C1 segment of cervical spinal cord (tissue), 14 donors: ENCODE results near the gene RFC3.
"Not testable (repeated sequence)": the region's sequence is repeated elsewhere in the genome, so short reads cannot be mapped to it uniquely, and the experiment has no call there.

Experiments
- DNase-seq, 14 donors: peaks; one replicate each; lab custom pipeline; 2025; lab: John Stamatoyannopoulos, UW

Gene RFC3, protein sequence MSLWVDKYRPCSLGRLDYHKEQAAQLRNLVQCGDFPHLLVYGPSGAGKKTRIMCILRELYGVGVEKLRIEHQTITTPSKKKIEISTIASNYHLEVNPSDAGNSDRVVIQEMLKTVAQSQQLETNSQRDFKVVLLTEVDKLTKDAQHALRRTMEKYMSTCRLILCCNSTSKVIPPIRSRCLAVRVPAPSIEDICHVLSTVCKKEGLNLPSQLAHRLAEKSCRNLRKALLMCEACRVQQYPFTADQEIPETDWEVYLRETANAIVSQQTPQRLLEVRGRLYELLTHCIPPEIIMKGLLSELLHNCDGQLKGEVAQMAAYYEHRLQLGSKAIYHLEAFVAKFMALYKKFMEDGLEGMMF

DNA sequence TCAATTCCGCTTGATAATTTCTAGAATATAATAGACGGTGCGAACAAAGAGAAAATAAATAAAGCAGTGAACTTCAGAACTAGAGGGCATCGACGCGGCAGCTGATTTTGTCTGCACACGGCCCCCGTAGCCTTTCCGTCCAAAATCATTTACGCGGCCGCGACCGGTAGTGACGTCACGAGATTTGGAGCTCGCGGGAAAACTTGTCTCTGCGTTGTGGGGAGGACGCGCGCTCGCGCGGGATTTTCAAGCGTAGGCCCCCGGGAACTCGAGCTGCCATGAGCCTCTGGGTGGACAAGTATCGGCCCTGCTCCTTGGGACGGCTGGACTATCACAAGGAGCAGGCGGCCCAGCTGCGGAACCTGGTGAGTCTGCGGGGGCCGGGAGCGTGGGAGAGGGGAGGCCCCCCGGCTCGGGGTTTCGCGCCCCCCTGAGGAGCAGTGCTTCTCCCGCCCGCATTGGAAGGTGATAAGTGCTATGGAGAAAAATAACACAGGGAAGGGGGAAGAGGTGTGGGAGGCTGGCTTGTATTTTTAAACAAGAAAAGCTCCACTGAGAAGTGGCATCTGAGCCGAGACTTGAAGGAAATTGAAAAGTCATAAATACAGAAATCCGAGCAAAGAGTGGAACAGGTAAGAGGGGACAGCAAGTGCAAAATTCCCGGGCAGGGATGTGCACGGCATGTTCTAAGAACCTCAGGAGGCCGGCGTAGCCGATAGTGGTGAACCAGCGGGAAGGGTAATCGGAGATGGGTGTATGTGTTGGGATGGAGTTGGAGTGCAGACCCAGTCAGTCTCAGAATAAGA lies at the start of gene RFC3:
Gene RFC3, plus strand, starts transcription at position 249 of the 806 bp plus-strand sequence. Its CDS starts 30 bp downstream, at position 279.
- DNase-seq: peak; percentile 13 to 90 (median 80)

DNA sequence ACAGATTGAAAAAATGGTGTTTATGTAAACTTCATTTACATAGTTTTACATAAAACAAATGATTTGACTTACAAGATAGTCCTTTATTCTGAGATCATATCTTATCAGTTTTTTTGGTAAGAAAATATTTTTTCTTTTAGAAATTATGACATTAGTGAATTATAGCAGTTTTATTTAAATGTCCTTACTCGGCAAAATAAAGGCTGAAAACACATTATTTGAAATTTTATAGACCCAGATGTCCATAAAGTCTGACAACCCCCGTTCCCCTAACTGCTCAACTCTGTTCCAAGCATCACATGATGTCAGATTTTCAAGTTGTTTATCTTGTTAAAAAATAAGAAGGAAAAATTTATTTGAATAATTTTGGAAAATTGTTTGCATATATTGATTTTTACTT lies 46.7 kb upstream of the RFC3 start:
- no peak for DNase-seq

DNA sequence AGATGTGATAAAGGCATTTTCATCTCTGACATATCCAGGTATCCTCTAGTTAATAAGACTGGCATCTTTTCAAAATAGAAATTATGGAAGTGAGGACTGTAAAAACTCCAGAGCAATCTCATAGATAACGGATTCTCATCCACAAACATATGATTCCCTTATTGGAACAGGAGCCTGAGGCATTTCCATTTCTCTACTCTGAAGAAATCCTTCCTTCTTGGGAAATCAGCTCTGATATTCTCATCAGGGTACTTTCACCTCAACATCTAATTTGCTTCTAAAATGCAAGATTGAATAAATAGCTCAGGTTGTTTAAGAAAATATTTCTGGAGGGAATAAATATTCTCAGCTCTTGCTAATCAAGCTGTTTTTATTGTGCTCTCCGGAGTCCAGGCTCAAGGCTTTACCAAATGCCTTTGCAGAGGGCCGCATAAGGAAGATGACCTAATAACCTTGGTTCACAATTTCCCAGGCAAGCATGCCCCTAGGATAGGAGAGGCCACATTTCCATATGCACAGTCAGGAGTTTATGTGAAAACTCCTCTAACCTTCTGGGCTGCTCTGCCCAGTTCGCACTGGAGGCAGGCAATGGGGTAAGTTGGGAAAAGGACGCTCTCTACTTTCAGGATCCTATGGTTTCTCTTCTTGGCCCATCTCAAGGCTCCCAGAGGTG lies 44.0 kb upstream of the RFC3 start:
- no peak for DNase-seq

DNA sequence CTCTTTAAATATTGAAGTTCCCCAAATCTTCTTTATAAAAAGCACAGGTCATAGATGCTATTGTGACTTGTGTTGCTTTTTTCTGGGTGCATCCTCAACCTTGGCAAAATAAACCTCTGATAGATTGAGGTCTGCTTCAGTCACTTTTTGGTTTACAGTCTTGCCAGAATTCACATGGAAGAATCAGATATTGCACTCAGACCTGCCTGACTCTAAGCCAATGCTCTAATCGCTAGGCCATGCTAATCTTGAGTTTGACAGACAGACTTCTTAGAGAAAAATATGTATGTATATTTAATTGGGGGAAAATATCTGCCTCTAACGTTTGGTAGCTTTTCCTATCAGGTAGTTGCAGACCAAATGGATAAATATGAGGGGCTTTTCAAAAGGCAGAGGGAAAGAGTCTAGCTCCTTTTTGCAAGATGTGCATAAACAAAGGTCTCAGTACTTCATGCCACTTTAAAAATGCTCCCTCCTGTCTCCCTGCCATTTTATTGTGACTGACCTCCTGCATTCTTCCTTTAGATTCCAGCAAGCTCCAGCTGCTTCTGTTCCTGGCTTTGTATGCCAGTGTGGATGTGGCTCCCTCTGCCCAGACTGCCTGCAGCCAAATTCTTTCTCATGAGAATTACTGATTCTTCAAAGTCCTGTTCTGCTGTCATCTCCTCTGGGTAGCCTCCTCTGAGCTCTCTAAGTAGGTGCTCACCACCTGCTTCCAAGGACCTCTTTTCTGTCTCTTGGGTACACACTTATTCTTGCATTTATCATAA lies 42.4 kb upstream of the RFC3 start:
- DNase-seq: no peak

DNA sequence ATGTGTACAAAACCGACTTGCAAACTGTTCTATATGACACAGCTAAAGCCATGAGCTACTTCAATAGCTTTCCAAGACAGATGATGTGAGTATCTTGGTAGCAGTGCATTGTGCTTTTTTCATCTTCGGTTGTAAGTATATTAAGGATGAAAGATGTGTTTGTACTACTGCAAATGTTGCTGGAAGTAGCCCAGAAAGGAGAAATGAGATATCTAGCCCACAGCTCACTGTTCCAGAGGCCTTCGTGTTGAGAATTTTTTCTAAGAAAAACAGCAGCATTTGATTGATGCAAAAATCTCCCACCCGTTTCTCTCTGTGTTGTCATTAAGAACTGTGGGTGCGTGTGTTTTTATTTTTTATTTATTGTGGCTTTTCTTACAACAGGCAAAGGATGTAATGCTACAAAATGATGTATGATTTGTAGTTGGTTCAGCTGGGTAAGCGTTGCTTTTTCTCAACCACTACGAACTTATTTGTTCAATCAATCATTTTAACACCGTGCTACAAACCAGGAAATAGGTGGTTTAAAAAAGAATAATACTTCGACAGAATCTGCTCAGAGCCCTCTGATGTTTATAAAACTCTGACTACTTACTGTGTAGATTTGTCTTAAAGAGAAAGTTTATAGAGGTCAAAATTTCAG lies 41.6 kb upstream of the RFC3 start:
- DNase-seq: no peak

DNA sequence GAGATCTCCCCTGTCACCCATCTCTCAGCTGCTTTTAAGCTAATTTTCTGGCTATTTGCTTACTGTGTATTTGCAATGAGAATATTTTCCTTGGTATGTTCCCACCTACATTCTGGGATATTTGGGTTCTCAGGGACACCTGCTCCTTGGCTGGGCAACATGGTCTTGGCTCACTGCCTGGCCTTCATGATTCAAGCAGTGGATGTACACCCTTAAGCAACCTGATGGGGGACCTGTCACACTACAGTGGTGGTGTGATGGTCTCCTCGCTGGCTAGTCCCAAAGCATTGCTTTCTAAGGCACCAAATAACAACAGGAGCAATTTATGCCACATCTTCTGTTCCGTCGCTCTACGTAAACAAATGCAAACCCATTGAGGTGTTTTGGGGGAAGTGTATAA lies 35.3 kb upstream of the RFC3 start:
- peak in 2 of 14 donors; percentile 0 to 88 for DNase-seq

DNA sequence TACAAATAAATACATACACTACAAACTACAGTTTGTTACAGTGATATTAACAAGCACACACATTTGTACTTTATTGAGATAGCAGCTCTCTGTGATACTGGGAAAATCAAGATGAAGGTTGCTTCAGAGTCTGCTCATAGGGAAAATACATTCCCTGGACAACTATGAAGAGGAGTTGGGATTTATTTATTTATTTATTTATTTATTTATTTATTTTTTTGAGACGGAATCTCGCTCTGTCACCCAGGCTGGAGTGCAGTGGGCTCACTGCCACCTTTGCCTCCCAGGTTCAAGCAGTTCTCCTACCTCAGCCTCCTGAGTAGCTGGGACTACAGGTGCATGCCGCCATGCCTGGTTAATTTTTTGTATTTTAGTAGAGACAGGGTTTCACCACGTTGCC lies 34.7 kb upstream of the RFC3 start:
- not testable (repeated sequence) for DNase-seq

DNA sequence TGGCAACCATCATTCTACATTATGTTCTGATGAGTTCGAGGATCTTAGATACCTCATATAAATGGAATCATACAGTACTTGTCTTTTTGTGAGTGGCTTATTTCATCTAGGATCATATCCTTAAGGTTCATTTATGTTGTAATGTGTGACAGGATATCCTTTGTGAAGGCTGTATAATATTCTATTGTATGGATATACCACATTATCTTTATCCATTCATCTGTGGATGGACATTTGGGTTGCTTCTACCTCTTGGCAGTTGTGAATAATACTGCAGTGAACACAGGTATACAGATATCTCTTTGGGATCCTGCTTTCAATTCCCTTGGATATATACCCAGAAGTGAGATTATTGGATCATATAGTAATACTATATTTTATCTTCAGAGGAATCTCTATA lies 33.2 kb upstream of the RFC3 start:
- DNase-seq: no peak

DNA sequence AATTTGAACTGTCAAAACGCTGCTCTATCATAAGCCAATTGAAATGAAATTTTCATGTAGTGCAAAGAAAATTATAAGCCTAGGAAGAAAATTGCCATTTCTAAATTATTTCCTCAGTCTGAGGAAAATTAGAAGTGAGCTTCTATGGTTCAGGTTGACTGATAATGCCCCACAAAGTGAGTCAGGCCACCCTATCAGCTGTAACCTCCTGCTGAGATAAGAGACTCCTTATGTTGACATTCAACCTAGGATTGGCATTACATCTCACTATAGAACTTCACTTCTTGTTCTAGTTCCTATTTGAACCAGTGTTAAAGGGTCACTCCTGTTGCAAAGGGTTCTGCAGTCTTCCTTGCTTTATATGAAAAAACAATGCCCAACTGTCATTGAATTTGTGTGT lies 32.6 kb upstream of the RFC3 start:
- DNase-seq: no peak

DNA sequence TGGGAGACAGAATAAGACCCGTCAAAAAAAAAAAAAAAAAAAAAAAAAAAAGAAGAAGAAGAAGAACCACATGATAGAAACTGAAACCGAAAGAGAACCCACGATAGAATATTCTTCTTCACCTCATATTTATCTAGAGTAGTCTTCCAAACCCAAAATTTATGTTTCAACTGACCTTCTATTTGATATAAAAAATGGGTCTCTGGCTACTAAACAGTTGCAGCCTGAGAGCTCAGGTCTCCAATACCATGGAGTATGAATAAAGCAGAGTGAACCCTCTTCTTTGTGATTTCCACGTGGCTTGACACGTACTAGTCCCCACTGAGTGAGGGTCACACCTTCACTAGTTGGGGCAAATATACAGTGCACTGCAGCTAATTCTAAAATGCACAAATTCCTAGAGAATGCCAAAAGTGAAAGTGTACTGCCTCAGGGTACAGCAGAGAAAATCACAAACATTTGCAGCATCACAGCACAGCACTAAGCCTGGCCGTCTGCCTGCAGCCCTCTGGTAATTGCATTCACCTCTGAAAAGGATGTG lies 30.8 kb upstream of the RFC3 start:
- DNase-seq: no peak

DNA sequence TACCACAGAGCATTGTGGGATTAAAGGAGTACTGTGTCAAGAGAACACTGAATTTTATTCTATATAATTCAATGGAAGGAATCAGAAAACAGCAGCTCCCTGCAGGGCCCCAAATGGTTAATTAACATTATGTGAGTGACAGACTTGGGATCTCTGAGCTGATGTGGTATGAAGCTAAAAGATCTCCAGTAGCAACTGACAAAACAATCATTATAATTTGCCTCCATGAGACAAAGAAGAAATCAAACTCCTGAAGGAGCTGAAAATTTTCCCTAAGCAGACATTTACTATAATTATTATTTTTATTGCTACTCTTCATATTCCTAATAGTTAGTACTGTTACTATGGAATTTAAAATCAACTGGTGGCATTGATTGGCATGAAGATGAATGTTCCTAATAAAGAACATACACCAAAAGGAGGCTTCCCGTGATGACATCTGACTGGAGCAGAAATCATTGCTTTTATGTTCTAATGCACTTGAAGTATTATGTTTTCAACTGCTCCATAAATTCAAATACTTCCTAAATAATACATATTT lies 28.8 kb upstream of the RFC3 start:
- DNase-seq: no peak

DNA sequence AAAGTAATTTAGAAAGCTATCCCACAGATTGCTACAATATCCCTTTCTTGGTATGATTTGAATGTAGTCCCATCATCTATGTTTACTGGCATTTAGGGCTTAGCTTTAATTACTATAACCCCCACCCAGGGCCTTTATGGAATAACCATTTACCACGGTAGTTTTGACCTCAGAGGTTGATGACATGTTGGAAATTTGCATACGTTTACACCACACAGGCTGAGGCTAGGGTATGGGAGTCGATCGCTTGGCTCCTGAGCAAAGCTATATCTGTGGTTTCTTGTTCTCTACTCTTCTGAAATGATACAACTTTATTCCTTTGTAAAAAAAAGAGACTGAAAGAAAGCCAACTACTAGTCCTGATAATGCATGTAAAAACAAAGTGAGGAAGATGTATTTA lies 28.2 kb upstream of the RFC3 start:
- no peak for DNase-seq

DNA sequence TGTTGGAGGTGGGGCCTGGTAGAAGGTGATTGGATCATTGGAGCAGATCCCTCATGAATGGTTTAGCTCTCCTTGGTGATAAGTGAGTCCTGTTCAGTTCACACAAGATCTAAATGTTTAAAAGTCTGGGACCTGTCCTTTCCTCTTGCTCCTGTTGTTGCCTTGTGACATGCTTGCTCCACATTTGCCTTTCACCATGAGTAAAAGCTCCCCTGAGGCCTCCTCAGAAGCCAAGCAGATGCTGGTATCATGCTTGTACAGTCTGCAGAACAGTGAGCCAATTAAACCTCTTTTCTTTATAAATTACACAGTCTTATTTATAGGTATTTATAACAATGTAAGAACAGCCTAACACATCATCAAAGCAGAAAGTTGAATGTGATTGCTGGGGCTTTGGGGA lies 24.2 kb upstream of the RFC3 start:
- no peak for DNase-seq

DNA sequence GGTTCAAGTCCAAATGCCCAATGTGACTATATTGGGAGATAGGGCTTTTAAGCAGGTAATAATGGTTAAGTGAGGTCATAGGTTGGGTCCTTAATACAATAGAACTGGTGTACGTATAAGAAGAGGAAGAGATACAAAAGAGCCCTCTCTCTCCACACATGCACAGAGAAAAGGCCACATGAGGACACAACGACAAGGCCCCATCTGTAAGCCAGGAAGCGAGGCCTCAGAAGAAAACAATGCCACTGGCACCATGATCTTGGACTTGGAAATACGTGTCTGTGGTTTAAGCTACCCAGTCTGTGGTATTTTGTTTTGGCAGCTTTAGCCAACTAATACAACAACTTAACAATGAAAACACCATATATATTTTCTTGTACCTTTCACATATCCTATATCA lies 23.4 kb upstream of the RFC3 start:
- DNase-seq: no peak

DNA sequence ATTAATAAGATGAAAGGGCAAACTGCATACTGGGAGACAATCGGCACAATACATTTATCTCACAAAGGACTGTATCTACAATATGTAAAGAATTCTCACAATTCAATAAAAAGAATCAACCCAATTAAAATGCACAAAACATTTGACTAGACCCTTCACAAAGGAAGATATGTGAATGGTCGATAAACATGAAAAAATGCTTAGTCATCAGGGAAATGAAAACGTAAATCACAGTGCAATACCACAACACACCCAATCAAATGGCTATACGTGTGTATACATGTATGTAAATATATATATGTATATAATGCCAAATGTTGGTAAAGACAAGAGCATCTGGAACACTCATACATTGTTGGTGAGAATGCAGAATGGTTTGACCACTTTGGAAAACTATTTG lies 21.9 kb upstream of the RFC3 start:
- DNase-seq: no peak

DNA sequence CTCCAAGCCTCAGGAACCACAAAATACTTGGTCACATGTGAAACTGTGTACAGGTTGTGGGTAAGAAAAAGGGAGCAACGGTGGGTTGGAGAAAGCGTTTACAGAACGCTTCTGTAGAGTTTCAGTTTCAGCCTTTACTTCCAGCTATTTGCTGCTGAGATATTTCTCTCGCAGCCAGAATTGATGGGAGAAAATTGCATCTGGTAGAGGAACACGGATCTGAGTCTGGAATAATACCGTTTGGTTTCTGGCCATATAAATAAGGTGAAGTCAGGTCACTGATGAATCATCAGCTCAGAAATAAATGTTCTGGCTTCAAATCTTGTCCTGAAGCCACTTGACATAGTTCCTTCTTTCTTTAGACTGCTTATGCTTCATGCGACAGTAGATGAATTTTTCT lies 20.3 kb upstream of the RFC3 start:
- DNase-seq: peak in 2 of 14 donors; percentile 0 to 70

DNA sequence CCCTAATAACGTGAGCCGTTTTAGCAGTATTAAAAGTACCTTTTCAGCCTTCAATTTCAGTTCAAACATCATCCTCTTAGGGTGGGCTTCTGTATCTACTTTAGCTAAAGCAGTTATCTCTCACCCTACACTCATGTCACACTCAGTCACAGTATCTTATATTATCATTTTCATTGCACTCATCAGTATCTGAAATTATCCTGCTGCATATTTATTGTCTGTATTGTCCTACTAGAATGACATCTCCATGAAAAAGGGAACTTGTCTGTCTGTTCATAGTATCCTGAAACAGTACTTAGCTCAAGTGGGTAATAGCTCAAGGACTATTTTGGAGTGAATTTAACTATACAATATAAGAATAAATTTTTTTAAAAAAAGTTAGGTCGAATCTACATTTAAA lies 19.9 kb upstream of the RFC3 start:
- no peak for DNase-seq

DNA sequence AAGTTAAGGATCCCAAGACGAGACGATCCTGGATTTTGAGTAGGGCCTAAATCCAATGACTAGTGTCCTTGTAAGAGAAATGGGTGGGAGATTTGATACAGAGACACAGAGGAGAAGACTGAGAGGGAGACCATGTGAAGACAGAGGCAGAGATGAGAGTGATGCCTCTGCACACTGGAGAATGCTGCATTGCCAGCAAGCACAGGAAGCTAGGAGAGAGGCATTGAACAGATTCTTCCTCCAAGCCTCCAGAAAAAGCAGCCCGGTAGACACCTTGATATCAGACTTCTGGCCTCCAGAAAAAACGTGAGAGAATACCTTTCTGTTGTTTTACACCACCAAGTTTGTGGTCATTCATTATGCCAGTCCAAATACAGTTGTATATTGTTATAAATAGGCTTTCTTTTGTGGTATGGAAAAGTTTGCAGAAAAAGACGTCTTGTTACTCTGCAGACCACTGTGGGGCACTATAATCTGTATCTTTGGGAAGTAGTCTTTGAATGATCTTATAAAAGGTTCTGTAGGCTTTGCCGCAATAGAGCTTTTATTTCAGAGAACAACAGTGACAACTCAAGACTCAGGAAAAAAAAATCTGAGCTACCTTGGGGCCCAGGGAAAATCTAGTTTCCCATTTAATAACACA lies 17.9 kb upstream of the RFC3 start:
- peak in 2 of 14 donors; percentile 0 to 54 for DNase-seq

DNA sequence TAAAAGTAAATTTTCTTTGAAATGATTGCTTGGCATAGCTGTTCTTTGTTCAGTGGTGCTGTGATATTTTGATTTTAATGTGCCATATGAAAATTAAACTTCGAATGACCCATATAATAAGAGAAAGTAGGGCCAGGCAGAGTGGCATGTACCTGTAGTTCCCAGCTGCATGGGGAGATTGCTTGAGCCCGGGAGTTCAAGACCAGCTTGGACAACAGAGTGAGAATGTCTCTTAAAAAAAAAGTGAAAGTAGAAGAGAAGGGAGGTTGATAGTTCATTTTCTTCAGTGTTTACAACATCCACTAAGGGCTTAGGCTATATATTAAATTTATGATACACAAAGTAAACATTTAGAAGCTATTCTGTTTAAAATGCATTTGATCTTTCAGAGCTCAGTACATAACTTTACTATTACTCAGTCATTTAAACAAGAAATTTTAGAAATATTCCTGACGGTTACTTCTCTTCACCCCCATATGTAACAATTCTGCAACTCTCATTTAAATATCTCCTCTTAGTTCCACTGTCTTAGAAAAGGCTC lies 17.2 kb upstream of the RFC3 start:
- no peak for DNase-seq
